GM12878 (cell line): Measurements from ENCODE around the gene CMBL. TPM values are rescaled to one million over a fixed set of nuclear protein-coding genes. Genes with fewer than 3 reads are reported as not detected.

Experiments used
- ATAC-seq: fragments of 200-7000 bp; cut with Tn5 transposase; 3 replicates; pipeline ENCODE4 v1.9.1; 2020; ENCODE audit warnings: mild to moderate bottlenecking, moderate library complexity
- BruUV-seq: library from RNA; stranded (reverse); fragments of 400-500 nt; replicated peaks from 2 replicates; lab custom pipeline; 2021; lab: Mats Ljungman, UMichigan
- CTCF ChIA-PET: fragments of 300-600 bp; sonication (Branson Sonifier 250); formaldehyde crosslinking; extraction: SDS; loops from one replicate; lab custom pipeline; 2021; ENCODE audit warnings: inconsistent platforms; lab: Yijun Ruan, JAX
- POLR2A ChIA-PET: fragments of 350-600 bp; formaldehyde crosslinking; extraction: SDS; loops from one replicate; lab custom pipeline; 2021; ENCODE audit warnings: inconsistent platforms; lab: Charles Lee
- RAD21 ChIA-PET: fragments of 300-600 bp; sonication (Branson Sonifier 250); formaldehyde crosslinking; loops from one replicate; lab custom pipeline; 2023; ENCODE audit warnings: antibody characterized with exemption; ENCODE audit not compliant: unreplicated experiment; lab: Charles Lee
- SMC1A ChIA-PET: fragments of 300-600 bp; sonication (Branson Sonifier 250); formaldehyde crosslinking; loops from one replicate; lab custom pipeline; 2023; ENCODE audit not compliant: unreplicated experiment, uncharacterized antibody; lab: Charles Lee
- DNase-seq: peaks from one replicate; pipeline ENCODE4 v3.0.0-alpha.2; 2011; ENCODE audit warnings: low read depth, low spot score
- FAIRE-seq: peaks from 3 replicates; lab custom pipeline; 2011; peaks lifted over from hg19 to GRCh38; lab: Jason Lieb, UNC
- H2AFZ ChIP-seq: 2 replicates; pipeline ENCODE4 v1.6.0; 2011; ENCODE audit warnings: low read depth, low read length, control low read depth; ENCODE audit not compliant: control insufficient read depth
- H3K27ac ChIP-seq: 2 replicates; pipeline ENCODE4 v1.5.1; 2011; ENCODE audit warnings: control low read depth; ENCODE audit not compliant: control insufficient read depth, insufficient read depth
- H3K27me3 ChIP-seq, 2 experiments: replicated peaks in 1 of 2; 2 replicates each; pipeline versions ENCODE4 v1.6.0 to v1.6.1; 2011; ENCODE audit warnings: low read length in 1 of 2; ENCODE audit not compliant: control insufficient read depth in 2 of 2, insufficient read depth in 2 of 2
- H3K36me3 ChIP-seq, 2 experiments: 2 replicates each; pipeline ENCODE4 v1.5.1; 2011; ENCODE audit warnings: low read length in 1 of 2; ENCODE audit not compliant: control insufficient read depth in 2 of 2, insufficient read depth in 2 of 2
- H3K4me1 ChIP-seq: 2 replicates; pipeline ENCODE4 v1.6.1; 2011; ENCODE audit warnings: mild to moderate bottlenecking, low read length, moderate library complexity, mixed read lengths; ENCODE audit not compliant: control insufficient read depth, insufficient read depth
- H3K4me2 ChIP-seq: 2 replicates; pipeline ENCODE4 v1.6.0; 2011; ENCODE audit warnings: control low read depth; ENCODE audit not compliant: control insufficient read depth, insufficient read depth
- H3K4me3 ChIP-seq: fragments of 200-600 bp; sonication (generic); 2 replicates; pipeline ENCODE4 v1.5.1; 2016
- H3K79me2 ChIP-seq: 2 replicates; pipeline ENCODE4 v1.6.0; 2011; ENCODE audit warnings: low read length; ENCODE audit not compliant: control insufficient read depth, insufficient read depth
- H3K9ac ChIP-seq: 2 replicates; pipeline ENCODE4 v1.8.0; 2011; ENCODE audit warnings: low read length, control low read depth, mixed read lengths; ENCODE audit not compliant: control insufficient read depth, insufficient read depth
- H3K9me3 ChIP-seq: replicated peaks from 3 replicates; pipeline ENCODE4 v1.5.1; 2011; ENCODE audit warnings: mild to moderate bottlenecking, low read length; ENCODE audit not compliant: control insufficient read depth, insufficient read depth
- H4K20me1 ChIP-seq: 2 replicates; pipeline ENCODE4 v1.6.0; 2011; ENCODE audit not compliant: control insufficient read depth, insufficient read depth
- HCFC1 ChIP-seq: fragments of 150-350 bp; IDR thresholded peaks from 2 replicates; pipeline ENCODE4 v1.6.1; 2014; ENCODE audit warnings: low read length
- IRF3 ChIP-seq: fragments of 450-650 bp; IDR thresholded peaks from 2 replicates; pipeline ENCODE4 v1.6.1; 2014; ENCODE audit warnings: mild to moderate bottlenecking
- NFIC ChIP-seq: IDR thresholded peaks from 2 replicates; pipeline ENCODE4 v1.6.1; 2012; ENCODE audit warnings: low read depth, mild to moderate bottlenecking, inconsistent platforms, low read length, moderate library complexity
- WGBS: methylation state at CpG from one replicate; pipeline ENCODE4 v1.1.6; 2016; ENCODE audit warnings: low lambda C conversion rate; ENCODE audit not compliant: insufficient replicate concordance, insufficient coverage; ENCODE audit errors: missing lambda C conversion rate; 5-methylcytosine and 5-hydroxymethylcytosine counted together
- in situ Hi-C: fragments of 300-500 bp; cut with MboI; formaldehyde crosslinking; loops from 9 replicates; pipeline ENCODE4 v1.14.3; 2018; ENCODE audit warnings: mixed read lengths
- intact Hi-C: fragments of 100-400 bp; cut with micrococcal nuclease; formaldehyde crosslinking; loops from one replicate; pipeline ENCODE4 v1.14.2; 2022; ENCODE audit not compliant: unreplicated experiment
- polyA plus RNA-seq, 11 experiments: library from polyadenylated mRNA; depleted of rRNA in 4 of 11; unstranded in 6 of 11; stranded (reverse) in 5 of 11; fragments of >200 nt; fragmentation: Nextera tagmentation in 4 of 11; fragmentation: Illumina TruSeq in 1 of 11; extraction: Ambion mirVana in 4 of 11; extraction: Trizol in 1 of 11; gene quantifications; 1 replicate in 1 of 11; 2 replicates in 10 of 11; pipeline versions ENCODE4 v1.2.1 to v1.2.3, GENCODE V29; 2011 to 2016; ENCODE audit warnings: inconsistent platforms in 2 of 11, missing spikeins in 2 of 11, low read depth in 1 of 11
- total RNA-seq, 4 experiments: library from RNA; depleted of rRNA in 3 of 4; stranded (reverse); fragments of >200 nt in 3 of 4; fragmentation: Illumina TruSeq in 1 of 4; extraction: Trizol in 1 of 4; gene quantifications; 2 replicates each; pipeline versions ENCODE4 v1.2.1 to v1.2.3, GENCODE V29; 2013 to 2021
- TF ChIP-seq, protein P1 (sequence below), 3 experiments: IDR thresholded peaks in 2 of 3; conservative IDR thresholded peaks in 1 of 3; 2 replicates each; pipeline ENCODE4 v1.5.1; 2011; ENCODE audit warnings: low read depth in 3 of 3, low read length in 3 of 3, mild to moderate bottlenecking in 3 of 3, control low read depth in 2 of 3, moderate library complexity in 2 of 3, inconsistent platforms in 1 of 3, mixed read lengths in 1 of 3; ENCODE audit not compliant: control insufficient read depth in 2 of 3, insufficient read depth in 1 of 3; ENCODE audit errors: extremely low read depth in 1 of 3
- TF ChIP-seq, protein P2 (sequence below): fragments of 450-650 bp; IDR thresholded peaks from 2 replicates; pipeline ENCODE4 v1.6.1; 2017; ENCODE audit warnings: mild to moderate bottlenecking, moderate library complexity
- TF ChIP-seq, protein P3 (sequence below): fragments of 450-650 bp; IDR thresholded peaks from 2 replicates; pipeline ENCODE4 v1.6.1; 2017; ENCODE audit warnings: mild to moderate bottlenecking

The CMBL gene
- total and polyA plus RNA-seq, 10 of the 15 experiments (the other 5 are each of a cell fraction or from before 2014, with no cell fraction given) = 1.8 to 15.6 (median 7.5) TPM

GRCh38 chr5:10304932-10305331 lies 2.8 kb downstream of the CMBL start:
- Histone ChIP-seq H3K36me3 (no peaks in the 10 kb centered on the region), H3K9ac (no peak overlapping the region), H3K4me3 (no peak overlapping the region), H4K20me1 (no peaks in the 10 kb centered on the region), H3K27me3 (no peaks in the 10 kb centered on the region; a peak in 1 of 4 replicates), H2AFZ (no peak overlapping the region), H3K27ac (no peak overlapping the region), H3K79me2 (no peaks in the 10 kb centered on the region), H3K4me1 (no peaks in the 10 kb centered on the region), H3K4me2 (no peak overlapping the region), H3K9me3 (no peaks in the 10 kb centered on the region)
- 59% methylated on average over 5 of the region's 5 CpGs for WGBS
- TF ChIP-seq NFIC = no peak
- TF ChIP-seq, protein P1, sequence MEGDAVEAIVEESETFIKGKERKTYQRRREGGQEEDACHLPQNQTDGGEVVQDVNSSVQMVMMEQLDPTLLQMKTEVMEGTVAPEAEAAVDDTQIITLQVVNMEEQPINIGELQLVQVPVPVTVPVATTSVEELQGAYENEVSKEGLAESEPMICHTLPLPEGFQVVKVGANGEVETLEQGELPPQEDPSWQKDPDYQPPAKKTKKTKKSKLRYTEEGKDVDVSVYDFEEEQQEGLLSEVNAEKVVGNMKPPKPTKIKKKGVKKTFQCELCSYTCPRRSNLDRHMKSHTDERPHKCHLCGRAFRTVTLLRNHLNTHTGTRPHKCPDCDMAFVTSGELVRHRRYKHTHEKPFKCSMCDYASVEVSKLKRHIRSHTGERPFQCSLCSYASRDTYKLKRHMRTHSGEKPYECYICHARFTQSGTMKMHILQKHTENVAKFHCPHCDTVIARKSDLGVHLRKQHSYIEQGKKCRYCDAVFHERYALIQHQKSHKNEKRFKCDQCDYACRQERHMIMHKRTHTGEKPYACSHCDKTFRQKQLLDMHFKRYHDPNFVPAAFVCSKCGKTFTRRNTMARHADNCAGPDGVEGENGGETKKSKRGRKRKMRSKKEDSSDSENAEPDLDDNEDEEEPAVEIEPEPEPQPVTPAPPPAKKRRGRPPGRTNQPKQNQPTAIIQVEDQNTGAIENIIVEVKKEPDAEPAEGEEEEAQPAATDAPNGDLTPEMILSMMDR (IDR thresholded peaks at IDR 0.05 in 2 of 3, conservative IDR thresholded peaks at IDR 0.05 in 1 of 3; ENCODE audit: control insufficient read depth in 2 of 3, extremely low read depth in 1 of 3, insufficient read depth in 1 of 3, low read depth in 3 of 3, low read length in 3 of 3) = peak in 2 of 3 experiments; percentile 4 to 18; a peak in 1 of 6 replicates
- no peak for DNase-seq
- peak; percentile 11; the same call in 2 of the 3 replicates for ATAC-seq
- SMC1A ChIA-PET = no interaction called here
- BruUV-seq = no TSS peak
- FAIRE-seq = peak; percentile 23
- in situ Hi-C loops = no loop called here
- RAD21 ChIA-PET = interaction anchor here (1.2 kb wide), 1 partner anchor 60 kb away, joined by 3 read pairs; no protein-coding TSS in a partner anchor
- intact Hi-C loops = no loop called here
- CTCF ChIA-PET = interaction anchor here (1.8 kb wide), 1 partner anchor 21 kb away, joined by 6 read pairs; no protein-coding TSS in a partner anchor
- POLR2A ChIA-PET = no interaction called here

GRCh38 chr5:10303699-10304170 lies 4.0 kb downstream of the CMBL start:
- ChIA-PET SMC1A (interaction anchor here (0.6 kb wide), 1 partner anchor 575 kb away, joined by 3 read pairs; no protein-coding TSS in a partner anchor), RAD21 (no interaction called here), CTCF (interaction anchor here (0.7 to 1.8 kb wide), 4 partner anchors 20 to 56 kb away, joined by 3 to 6 read pairs (median 4); no protein-coding TSS in a partner anchor), POLR2A (no interaction called here)
- H3K27me3 ChIP-seq = no peaks in the 10 kb centered on the region; a peak in 1 of 4 replicates
- H3K9ac ChIP-seq = no peak overlapping the region
- no peaks in the 10 kb centered on the region for H4K20me1 ChIP-seq
- BruUV-seq = no TSS peak
- WGBS = 55% methylated on average over 5 of the region's 5 CpGs
- H3K9me3 ChIP-seq = no peaks in the 10 kb centered on the region
- intact Hi-C loops = no loop called here
- no peaks in the 10 kb centered on the region for H3K4me1 ChIP-seq
- no peak overlapping the region for H3K4me3 ChIP-seq
- no peak overlapping the region for H2AFZ ChIP-seq
- DNase-seq (no peak), FAIRE-seq (no peak), ATAC-seq (0 out of 3 replicates have a peak, but pooled peaks have one; percentile 9)
- no peak overlapping the region for H3K27ac ChIP-seq
- H3K36me3 ChIP-seq = no peaks in the 10 kb centered on the region
- H3K79me2 ChIP-seq = no peaks in the 10 kb centered on the region
- in situ Hi-C loops = no loop called here
- no peak overlapping the region for H3K4me2 ChIP-seq
- TF ChIP-seq HCFC1 (no peak), IRF3 (no peak)
- TF ChIP-seq, protein P2, sequence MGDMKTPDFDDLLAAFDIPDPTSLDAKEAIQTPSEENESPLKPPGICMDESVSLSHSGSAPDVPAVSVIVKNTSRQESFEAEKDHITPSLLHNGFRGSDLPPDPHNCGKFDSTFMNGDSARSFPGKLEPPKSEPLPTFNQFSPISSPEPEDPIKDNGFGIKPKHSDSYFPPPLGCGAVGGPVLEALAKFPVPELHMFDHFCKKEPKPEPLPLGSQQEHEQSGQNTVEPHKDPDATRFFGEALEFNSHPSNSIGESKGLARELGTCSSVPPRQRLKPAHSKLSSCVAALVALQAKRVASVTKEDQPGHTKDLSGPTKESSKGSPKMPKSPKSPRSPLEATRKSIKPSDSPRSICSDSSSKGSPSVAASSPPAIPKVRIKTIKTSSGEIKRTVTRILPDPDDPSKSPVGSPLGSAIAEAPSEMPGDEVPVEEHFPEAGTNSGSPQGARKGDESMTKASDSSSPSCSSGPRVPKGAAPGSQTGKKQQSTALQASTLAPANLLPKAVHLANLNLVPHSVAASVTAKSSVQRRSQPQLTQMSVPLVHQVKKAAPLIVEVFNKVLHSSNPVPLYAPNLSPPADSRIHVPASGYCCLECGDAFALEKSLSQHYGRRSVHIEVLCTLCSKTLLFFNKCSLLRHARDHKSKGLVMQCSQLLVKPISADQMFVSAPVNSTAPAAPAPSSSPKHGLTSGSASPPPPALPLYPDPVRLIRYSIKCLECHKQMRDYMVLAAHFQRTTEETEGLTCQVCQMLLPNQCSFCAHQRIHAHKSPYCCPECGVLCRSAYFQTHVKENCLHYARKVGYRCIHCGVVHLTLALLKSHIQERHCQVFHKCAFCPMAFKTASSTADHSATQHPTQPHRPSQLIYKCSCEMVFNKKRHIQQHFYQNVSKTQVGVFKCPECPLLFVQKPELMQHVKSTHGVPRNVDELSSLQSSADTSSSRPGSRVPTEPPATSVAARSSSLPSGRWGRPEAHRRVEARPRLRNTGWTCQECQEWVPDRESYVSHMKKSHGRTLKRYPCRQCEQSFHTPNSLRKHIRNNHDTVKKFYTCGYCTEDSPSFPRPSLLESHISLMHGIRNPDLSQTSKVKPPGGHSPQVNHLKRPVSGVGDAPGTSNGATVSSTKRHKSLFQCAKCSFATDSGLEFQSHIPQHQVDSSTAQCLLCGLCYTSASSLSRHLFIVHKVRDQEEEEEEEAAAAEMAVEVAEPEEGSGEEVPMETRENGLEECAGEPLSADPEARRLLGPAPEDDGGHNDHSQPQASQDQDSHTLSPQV = no peak
- TF ChIP-seq, protein P3, sequence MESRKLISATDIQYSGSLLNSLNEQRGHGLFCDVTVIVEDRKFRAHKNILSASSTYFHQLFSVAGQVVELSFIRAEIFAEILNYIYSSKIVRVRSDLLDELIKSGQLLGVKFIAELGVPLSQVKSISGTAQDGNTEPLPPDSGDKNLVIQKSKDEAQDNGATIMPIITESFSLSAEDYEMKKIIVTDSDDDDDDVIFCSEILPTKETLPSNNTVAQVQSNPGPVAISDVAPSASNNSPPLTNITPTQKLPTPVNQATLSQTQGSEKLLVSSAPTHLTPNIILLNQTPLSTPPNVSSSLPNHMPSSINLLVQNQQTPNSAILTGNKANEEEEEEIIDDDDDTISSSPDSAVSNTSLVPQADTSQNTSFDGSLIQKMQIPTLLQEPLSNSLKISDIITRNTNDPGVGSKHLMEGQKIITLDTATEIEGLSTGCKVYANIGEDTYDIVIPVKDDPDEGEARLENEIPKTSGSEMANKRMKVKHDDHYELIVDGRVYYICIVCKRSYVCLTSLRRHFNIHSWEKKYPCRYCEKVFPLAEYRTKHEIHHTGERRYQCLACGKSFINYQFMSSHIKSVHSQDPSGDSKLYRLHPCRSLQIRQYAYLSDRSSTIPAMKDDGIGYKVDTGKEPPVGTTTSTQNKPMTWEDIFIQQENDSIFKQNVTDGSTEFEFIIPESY = no peak
